GM21576 (cell line): ENCODE measurements around the gene MSRB1.

Experiments used
- ATAC-seq: cut with Tn5 transposase; IDR thresholded peaks from one replicate; pipeline ENCODE4 v1.9.1; 2021; ENCODE audit warnings: mild to moderate bottlenecking, moderate library complexity; ENCODE audit not compliant: unreplicated experiment

MSRB1 gene

GRCh38 chr16:1979271-1980029 lies 36.5 kb upstream of the MSRB1 start:
- no peak for ATAC-seq

DNA sequence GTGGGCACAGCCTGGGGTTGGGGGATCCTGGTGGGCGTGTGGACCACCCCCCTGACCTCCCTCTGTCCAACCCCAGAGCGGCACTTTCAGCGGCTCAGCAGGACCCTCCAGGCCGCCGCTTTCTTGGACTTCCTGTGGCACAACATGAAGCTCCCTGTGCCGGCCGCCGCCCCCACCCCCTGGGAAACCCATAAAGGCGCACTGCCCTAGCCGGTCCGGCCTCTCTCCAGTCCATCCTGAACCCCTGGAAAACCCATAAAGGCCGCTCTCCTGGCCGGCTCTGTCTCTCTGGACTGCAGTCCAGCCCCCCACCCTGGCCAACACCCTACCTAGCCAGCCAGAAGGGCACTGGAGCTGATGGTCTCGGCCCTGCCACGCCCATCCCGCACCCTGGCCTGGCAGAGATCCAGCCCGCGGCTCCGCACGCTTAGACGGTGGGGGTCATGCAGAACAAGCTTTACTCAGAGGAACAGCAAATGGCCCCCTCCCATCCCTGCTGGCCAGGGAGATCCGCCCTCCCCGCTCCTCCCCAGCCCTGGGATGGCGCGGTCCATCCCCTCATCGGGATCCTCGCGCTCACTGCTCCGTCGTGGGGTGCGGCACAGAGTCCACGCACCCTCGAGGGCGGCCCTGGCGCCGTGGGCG lies 35.6 kb upstream of the MSRB1 start:
- no peak for ATAC-seq

GRCh38 chr16:1977875-1978268 lies 34.9 kb upstream of the MSRB1 start:
- ATAC-seq: no peak

DNA sequence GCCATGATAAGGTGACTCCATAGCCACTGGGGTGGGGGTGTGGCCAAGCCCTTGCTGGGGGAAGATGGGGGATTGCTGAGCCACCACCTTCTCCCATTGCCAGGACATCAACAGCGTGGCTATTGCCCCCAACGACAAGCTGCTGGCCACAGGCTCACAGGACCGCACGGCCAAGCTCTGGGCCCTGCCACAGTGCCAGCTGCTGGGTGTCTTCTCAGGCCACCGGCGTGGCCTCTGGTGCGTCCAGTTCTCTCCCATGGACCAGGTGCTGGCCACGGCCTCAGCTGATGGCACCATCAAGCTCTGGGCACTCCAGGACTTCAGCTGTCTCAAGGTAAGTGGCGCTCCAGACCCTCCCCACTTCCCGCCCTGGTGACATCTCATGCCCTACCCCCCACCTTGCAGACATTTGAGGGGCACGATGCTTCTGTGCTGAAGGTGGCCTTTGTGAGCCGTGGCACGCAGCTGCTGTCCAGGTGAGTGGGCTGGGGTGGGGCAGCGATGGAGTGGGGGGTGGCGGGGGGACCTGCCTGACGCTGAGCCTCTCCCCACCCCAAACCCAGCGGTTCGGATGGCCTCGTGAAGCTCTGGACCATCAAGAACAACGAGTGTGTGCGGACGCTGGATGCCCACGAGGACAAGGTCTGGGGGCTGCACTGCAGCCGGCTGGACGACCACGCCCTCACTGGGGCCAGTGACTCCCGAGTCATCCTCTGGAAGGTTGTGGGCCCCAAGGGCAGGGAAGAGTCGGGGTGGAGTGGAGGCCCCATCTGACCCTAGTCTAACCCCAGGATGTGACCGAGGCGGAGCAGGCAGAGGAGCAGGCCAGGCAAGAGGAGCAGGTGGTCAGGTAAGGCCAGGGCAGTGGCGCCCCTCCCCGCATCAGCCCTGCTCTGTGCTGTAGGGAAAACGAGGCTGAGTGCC lies 34.2 kb upstream of the MSRB1 start:
- no peak for ATAC-seq

- ATAC-seq: no peak
Observed at GRCh38 chr16:1976216-1976520, 33.2 kb upstream of the MSRB1 start.

DNA sequence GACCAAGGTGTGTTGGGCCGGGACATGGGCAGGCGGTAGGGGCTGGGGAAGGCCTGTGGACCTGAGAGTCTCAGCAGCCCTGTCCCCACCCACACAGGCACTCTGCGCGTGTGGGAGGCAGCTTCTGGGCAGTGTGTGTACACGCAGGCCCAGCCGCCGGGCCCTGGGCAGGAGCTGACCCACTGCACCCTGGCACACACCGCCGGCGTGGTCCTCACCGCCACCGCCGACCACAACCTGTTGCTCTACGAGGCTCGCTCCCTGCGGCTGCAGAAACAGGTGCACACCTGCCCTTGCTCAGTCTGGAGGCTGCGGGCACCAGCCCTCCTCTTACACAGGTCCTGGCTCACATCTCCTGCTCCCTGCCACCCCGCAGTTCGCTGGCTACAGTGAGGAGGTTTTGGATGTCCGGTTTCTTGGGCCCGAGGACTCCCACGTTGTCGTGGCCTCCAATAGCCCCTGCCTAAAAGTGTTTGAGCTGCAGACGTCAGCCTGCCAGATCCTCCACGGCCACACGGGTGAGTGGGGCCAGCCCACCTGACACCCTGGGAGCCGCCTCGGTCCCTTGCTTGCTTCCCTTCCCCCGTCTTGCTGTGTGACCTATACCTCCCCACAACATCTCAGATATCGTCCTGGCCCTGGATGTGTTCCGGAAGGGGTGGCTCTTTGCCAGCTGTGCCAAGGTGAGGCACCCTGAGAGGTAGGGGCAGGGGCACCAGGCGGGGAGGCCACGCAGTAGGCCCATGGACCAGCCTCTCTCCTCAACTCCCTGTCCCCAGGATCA lies 32.6 kb upstream of the MSRB1 start:
- no peak for ATAC-seq

- no peak for ATAC-seq
Observed at GRCh38 chr16:1974157-1975070, 31.4 kb upstream of the MSRB1 start.

DNA sequence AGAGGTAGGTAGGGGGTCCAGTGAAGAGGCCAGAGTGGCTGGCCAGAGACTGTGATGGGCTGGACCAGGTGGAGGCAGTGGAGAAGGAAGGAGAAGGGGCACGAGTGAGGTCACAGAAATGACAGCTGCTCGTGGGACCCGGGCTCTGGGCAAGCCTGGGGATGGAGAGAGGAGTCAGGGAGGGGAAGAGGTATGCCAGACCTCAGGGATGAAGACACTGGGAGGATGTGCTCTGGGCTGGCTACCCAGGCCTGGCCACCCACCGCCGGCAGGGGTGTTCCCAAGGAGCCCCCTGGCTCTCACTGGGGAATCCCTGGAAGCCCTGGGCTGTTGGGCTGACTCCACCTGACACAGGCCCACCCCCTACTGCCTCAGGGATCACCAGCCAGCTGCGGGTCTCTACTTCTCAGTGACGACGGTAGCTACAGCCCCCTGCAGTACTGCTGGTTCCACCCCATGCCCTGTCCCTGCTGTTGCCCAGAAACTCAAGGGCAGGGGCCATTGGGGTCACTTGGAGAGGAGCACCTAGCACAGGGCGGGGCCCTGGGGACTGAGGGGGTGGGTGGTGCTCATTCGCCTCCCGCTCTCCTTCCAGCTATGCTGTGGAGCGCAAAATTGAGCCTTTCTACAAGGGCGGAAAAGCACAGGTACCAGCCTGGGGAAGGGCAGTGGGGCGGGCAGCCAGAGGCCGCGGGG lies 30.6 kb upstream of the MSRB1 start:
- no peak for ATAC-seq

- no peak for ATAC-seq
Observed at GRCh38 chr16:1972490-1972877, 29.5 kb upstream of the MSRB1 start.

DNA sequence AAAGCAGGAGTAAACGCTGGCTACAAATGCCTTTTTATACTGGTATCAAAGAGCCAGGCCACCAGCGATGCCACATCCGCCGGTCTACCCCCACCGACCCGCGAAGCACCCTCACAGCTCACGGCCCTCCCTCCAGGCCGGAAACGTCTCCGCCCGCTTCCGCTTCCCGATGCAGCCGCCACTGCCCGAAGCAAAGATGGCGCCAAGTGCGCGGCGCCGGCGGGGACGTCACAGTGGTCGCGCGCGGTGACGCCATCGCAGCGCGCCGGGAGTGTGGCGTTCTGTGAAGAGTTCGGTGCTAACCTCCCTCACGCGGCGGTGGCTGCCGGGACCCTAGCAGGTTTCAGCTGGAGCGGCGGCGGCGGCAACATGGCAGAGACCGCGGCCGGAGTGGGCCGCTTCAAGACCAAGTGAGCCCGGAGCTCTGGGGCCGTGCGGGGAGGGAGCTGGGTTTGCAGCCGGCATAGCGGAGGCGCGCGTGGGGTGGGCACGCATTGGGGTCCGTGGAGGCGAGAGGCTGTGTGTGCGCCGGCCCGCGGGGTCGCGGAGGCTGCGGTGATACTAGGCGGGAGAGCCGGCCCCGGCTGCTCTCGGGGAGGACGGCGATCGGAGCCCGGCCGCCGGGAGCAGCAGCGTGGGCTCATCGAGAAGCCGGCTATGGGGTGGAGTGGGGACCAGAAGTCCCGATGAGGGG lies 28.9 kb upstream of the MSRB1 start, which contains the start of gene TBL3:
Gene TBL3 (plus strand): TSS at position 258 of the 694 bp plus-strand sequence. CDS start 112 bp downstream, at position 370.
- peak; percentile 69 for ATAC-seq

- no peak for ATAC-seq
Observed at GRCh38 chr16:1968146-1968953, 25.4 kb upstream of the MSRB1 start.

DNA sequence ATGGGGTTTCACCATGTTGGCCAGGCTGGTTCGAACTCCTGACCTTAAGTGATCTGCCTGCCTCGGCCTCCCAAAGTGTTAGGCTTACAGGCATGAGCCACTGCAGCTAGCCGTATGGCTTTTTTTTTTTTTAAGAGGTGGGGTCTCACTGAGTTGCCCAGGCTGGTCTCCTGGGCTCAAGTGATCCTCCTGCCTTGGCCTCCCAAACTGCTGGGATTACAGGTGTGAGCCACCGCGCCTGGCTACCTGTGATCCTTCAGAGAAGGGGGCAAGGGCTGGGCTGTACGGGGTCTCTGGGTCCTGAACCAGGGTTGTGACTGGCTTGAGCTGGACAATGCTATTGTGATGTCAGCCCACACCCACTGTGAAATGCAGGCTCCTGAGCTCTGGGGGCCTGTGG lies 23.5 kb upstream of the MSRB1 start, which contains the start of gene RNF151:
Gene RNF151 (plus strand): TSS at position 397 of the 400 bp plus-strand sequence. CDS start 26 bp downstream, outside the sequence.
- ATAC-seq: no peak

DNA sequence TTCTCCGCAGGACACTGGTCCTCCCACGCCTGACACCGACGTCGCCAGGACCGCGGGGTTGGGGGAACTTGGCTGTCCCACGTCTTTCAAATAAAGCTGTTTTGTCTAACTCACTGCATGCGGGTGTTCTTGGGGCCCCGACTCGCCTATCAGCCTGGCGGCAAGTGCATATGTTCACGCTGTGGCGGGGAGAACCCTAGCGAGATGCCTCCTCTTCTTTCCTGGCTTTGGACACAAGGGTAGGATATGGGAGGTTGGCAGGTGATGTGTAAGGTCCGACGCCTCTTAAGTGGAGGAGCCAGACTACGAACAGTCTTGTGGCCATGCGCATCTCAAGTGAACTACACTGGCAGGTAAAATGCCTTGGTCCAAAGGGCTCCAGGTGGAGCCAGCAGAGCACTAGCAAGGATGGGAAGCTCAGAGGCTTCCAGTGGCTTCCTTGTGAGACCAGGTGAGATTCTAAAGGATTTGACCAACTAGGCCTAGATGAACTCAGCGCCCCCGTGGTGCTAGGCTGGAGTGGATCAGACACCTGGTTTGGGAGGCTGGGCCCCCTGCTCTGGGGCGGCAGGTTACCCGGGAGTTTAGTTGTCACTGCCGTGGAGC lies 22.5 kb upstream of the MSRB1 start:
- no peak for ATAC-seq

GRCh38 chr16:1964506-1965395 lies 21.8 kb upstream of the MSRB1 start, which contains the start of gene RPS2:
Gene RPS2 (minus strand): TSS chr16:1964826. CDS start chr16:1964625, 201 bp downstream.
- ATAC-seq: peak; percentile 70

- no peak for ATAC-seq
Observed at GRCh38 chr16:1963806-1964505, 21.0 kb upstream of the MSRB1 start.
